Neural crest cell (in vitro differentiated cells): ENCODE measurements around the gene EXOC6B. TPM values are rescaled to one million over a fixed set of nuclear protein-coding genes. Genes with fewer than 3 reads are reported as not detected.

Experiments
- DNase-seq: peaks from one replicate; pipeline ENCODE4 v3.0.0; 2021; ENCODE audit warnings: low read depth, mixed read lengths, low spot score
- H3K27ac Mint-ChIP-seq: one replicate; pipeline ENCODE4 v1.8.0; 2021; ENCODE audit warnings: mild to moderate bottlenecking, mixed read lengths; ENCODE audit not compliant: unreplicated experiment
- H3K27me3 Mint-ChIP-seq: 2 replicates; pipeline ENCODE4 v1.8.0; 2021; ENCODE audit warnings: low read depth, mild to moderate bottlenecking, mixed read lengths
- H3K36me3 Mint-ChIP-seq: 2 replicates; pipeline ENCODE4 v1.8.0; 2021; ENCODE audit warnings: low read depth, mild to moderate bottlenecking, mixed read lengths
- H3K4me1 Mint-ChIP-seq: 2 replicates; pipeline ENCODE4 v1.8.0; 2021; ENCODE audit warnings: mixed read lengths
- H3K4me3 Mint-ChIP-seq: one replicate; pipeline ENCODE4 v1.8.0; 2021; ENCODE audit warnings: mild to moderate bottlenecking, mixed read lengths
- H3K9me3 Mint-ChIP-seq: 2 replicates; pipeline ENCODE4 v1.8.0; 2021; ENCODE audit warnings: mixed read lengths
- CTCF ChIP-seq: fragments of 200-600 bp; sonication (generic); conservative IDR thresholded peaks from 2 replicates; pipeline ENCODE4 v1.5.0; 2021; ENCODE audit warnings: antibody characterized with exemption, mild to moderate bottlenecking
- total RNA-seq: library from RNA; stranded (reverse); gene quantifications from 2 replicates; pipeline ENCODE4 v1.2.1, GENCODE V29; 2021

Gene EXOC6B
- total RNA-seq, 1 donor from 2014 or later = 28.2 TPM

- Mint-ChIP-seq H3K36me3 (no peaks in the 10 kb centered on the region), H3K4me1 (peaks cover 60% of the 10 kb centered on the region)
Observed at GRCh38 chr2:72147303-72147971, 678.4 kb downstream of the EXOC6B start, which contains the start of gene CYP26B1. TSS of gene CYP26B1 (minus strand) at chr2:72147862. CDS start at chr2:72147834, 28 bp downstream.

DNA sequence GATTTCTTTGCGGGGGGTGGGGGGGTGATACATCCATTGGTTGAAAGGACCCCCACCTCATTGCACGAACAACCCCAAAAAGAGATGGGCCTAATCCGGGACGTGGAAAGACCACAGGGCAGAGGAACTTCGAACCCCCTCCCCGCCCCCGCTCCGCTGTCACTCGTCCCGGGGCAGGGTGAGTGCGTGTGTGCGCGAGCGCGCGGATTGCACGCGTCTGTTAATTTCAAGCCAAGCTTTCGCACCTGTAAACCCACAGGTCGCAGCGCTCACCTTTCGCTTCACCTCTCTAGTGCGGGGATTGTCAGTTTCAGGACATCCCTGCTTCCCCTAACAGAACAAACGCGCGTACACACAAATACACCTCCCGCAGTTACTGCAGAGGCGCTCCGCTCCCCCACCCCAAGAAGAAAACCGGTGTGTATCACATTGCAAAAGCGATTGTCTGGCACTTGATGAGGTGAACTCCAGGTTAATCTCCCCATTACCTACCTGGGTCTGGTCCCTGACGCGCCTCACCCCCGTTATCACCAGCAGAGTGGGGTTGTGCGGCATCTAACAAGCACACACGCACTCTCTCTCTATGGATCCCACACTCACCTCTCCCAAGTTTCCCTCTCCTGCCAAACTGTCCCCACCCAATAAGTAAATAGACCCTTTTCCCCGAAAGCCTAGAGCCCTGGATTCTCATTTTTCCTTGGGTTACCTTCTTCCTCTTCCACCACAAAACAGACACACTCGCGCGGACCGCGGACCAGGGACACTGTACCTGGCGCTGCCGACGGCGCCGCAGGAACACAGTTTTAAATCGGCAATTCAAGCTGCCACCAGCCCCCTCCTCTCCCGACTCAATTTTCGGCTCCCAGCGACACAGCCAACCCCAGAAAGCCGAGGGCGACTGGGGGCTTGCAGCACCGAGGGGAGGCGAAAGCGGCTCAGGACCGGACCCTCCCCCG, 679.2 kb downstream of the EXOC6B start:
- H3K4me3 Mint-ChIP-seq = peak overlapping the region; percentile 89
- DNase-seq = no peak
- peaks cover 57% of the 10 kb centered on the region for H3K4me1 Mint-ChIP-seq

More at GRCh38 chr2:72147303-72147971, 678.4 kb downstream of the EXOC6B start, which contains the start of gene CYP26B1:
- DNase-seq = no peak
- Mint-ChIP-seq H3K9me3 (no peaks in the 10 kb centered on the region), H3K27ac (peak within 1 kb of the TSS; percentile 90), H3K27me3 (peaks cover 89% of the 10 kb centered on the region), H3K4me3 (peak within 1 kb of the TSS; percentile 91)
- TF ChIP-seq CTCF = no peak

DNA sequence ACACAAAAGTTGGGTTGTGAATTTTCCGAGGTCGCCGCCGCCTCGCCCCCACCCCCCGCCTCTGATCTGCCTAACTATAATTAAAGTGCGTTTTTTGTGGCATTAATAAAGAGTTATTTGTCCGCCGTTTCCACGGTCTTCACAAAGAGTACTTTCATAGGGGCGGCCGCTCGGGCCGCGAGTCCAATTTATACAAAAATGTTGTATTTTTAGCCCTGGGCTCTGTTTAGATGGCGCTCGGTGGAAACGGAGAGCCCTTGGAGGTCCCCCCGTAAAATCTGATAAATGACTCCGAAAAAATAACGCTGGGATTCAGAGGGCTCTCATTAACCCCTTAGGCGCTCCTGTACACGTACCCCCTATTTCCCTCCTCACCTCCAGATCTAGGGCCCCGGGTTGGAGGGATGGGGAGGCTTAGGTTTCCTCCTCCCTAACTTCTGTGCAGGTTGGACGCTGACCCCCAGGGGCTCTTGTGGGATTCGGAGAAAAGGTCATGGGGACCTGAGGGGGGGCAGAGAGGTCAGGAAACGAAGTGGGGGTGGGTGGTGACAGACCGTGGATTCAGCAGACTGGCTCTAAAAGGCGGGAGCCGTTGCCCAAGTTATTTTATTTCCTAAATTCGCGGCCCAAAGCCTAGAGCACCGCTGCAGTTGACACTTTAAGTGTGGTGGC, 680.0 kb downstream of the EXOC6B start:
- peak overlapping the region; percentile 89 for H3K4me3 Mint-ChIP-seq
- no peak for TF ChIP-seq CTCF
- no peaks in the 10 kb centered on the region for H3K9me3 Mint-ChIP-seq
- no peak for DNase-seq
- H3K4me1 Mint-ChIP-seq = peaks cover 53% of the 10 kb centered on the region
- no peak overlapping the region for H3K27ac Mint-ChIP-seq
- H3K27me3 Mint-ChIP-seq = peaks cover 90% of the 10 kb centered on the region
- no peaks in the 10 kb centered on the region for H3K36me3 Mint-ChIP-seq

More for the DNA sequence above, 679.2 kb downstream of the EXOC6B start:
- Mint-ChIP-seq H3K27ac (no peak overlapping the region), H3K27me3 (peaks cover 90% of the 10 kb centered on the region), H3K36me3 (no peaks in the 10 kb centered on the region), H3K9me3 (no peaks in the 10 kb centered on the region)
- TF ChIP-seq CTCF = no peak

- no peak for TF ChIP-seq CTCF
- Mint-ChIP-seq H3K27me3 (peaks cover 90% of the 10 kb centered on the region), H3K27ac (no peak overlapping the region), H3K4me1 (peaks cover 52% of the 10 kb centered on the region), H3K4me3 (peak overlapping the region; percentile 89), H3K9me3 (no peaks in the 10 kb centered on the region), H3K36me3 (no peaks in the 10 kb centered on the region)
- DNase-seq = no peak
Observed at GRCh38 chr2:72145289-72145657, 680.6 kb downstream of the EXOC6B start.

- peaks cover 47% of the 10 kb centered on the region for H3K4me1 Mint-ChIP-seq
- peak overlapping the region; percentile 89 for H3K4me3 Mint-ChIP-seq
- no peaks in the 10 kb centered on the region for H3K36me3 Mint-ChIP-seq
- DNase-seq = no peak
- H3K27ac Mint-ChIP-seq = no peak overlapping the region
- H3K9me3 Mint-ChIP-seq = no peaks in the 10 kb centered on the region
- TF ChIP-seq CTCF = no peak
- H3K27me3 Mint-ChIP-seq = peaks cover 87% of the 10 kb centered on the region
Observed at GRCh38 chr2:72144632-72145288, 681.1 kb downstream of the EXOC6B start.
